ENCODE results near the gene INPP4B. TPM values are rescaled to one million over a fixed set of nuclear protein-coding genes. Genes with fewer than 3 reads are reported as not detected.

The INPP4B gene
- total RNA-seq, 1 donor from 2014 or later: 12.0 TPM

DNA sequence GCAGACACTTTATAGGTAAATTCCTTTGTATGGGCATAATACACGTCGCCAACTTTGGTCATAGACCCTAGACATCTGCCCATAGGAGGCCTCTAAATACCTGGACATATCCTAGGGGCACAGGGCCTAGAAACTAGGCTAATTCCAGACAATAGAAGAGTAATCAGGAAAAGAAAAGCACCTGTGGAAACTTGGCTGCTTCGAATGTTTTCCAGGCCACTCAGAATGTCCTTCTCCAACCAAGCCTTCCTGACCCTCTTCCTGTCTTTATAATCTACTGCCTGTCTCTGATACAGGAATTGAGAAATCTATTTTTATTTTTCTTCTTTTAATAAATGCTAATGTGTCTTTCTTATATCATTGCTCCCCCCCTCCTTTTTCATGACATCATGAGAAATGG is 716.6 kb downstream of the INPP4B start:
- TF ChIP-seq, protein P1, sequence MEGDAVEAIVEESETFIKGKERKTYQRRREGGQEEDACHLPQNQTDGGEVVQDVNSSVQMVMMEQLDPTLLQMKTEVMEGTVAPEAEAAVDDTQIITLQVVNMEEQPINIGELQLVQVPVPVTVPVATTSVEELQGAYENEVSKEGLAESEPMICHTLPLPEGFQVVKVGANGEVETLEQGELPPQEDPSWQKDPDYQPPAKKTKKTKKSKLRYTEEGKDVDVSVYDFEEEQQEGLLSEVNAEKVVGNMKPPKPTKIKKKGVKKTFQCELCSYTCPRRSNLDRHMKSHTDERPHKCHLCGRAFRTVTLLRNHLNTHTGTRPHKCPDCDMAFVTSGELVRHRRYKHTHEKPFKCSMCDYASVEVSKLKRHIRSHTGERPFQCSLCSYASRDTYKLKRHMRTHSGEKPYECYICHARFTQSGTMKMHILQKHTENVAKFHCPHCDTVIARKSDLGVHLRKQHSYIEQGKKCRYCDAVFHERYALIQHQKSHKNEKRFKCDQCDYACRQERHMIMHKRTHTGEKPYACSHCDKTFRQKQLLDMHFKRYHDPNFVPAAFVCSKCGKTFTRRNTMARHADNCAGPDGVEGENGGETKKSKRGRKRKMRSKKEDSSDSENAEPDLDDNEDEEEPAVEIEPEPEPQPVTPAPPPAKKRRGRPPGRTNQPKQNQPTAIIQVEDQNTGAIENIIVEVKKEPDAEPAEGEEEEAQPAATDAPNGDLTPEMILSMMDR (conservative IDR thresholded peaks at IDR 0.05; ENCODE audit: low read depth, low read length): no peak
- H3K4me3 ChIP-seq (ENCODE audit: low read depth, low read length): no peak overlapping the region
- no peak for DNase-seq (ENCODE audit: low read depth)

DNA sequence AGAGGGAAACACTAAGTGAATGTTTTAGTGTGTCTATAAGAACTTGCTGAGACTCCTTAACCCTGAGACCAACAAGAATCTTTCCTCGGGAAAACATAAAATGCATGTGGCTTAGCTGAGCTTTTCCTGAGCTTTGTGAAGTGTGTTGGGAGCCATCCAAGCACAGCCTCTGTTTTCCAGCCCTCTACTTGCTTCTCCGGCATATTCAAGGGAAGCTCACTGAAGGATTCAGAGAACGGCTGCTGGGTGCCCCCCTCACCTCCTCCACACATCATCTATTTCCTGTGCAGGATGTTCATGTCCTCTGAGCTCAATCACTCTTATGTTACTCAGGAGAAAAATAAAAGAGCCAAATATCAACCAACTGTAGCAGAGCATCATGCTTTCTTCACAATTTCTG is 717.6 kb downstream of the INPP4B start:
- TF ChIP-seq, protein P1 (conservative IDR thresholded peaks at IDR 0.05; ENCODE audit: low read depth, low read length): no peak
- DNase-seq (ENCODE audit: low read depth): no peak
- no peak overlapping the region for H3K4me3 ChIP-seq (ENCODE audit: low read depth, low read length)

DNA sequence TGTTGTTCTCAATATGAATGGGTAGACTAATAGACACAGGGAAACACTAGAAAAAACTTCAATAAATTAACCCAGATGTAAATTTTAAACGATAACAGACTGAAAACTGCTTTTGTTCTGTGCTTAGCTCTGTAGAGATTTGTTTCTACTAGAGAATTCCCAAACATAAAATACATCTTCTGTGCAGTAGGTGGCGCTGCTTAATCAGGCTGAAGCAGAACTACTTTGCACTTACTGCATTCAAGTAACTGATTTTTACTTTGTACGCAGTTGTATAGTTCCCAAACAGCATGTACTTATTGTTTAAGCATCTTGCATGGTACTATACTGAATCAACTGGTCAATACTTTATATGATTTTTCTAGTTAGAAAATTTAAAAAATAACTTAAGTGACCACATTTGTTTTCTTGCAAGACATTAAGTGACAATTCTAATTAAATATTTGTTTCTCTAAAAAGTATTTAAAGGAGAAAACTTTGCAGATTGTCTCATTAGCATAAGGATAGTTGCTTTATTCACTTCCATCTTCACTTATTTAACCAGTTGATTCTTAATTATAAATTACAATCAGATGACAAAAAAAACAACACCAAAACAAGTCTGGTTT is 719.1 kb downstream of the INPP4B start:
- DNase-seq (ENCODE audit: low read depth): no peak
- no peak overlapping the region for H3K4me3 ChIP-seq (ENCODE audit: low read depth, low read length)
- TF ChIP-seq, protein P1 (conservative IDR thresholded peaks at IDR 0.05; ENCODE audit: low read depth, low read length): peak; percentile 86

DNA sequence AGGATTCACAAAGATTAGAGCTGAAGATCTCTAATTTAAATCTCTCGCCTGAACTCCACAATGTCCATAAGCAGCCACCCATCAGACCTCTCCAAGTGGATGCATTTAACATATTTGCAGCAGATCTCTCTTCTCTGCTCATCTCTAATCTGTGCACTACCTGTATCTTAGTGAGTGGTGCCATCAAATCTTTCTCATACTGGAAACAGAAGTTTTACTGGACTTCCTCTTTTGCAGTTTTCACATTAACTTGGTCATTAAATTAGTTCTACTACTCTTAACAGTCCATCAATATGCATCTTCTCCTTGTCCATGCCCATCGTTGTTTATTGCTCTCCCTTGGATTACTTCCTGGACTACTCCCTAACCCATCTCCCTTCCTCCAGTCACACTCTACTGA is 721.2 kb downstream of the INPP4B start:
- TF ChIP-seq, protein P1 (conservative IDR thresholded peaks at IDR 0.05; ENCODE audit: low read depth, low read length): no peak
- no peak for DNase-seq (ENCODE audit: low read depth)
- no peak overlapping the region for H3K4me3 ChIP-seq (ENCODE audit: low read depth, low read length)

DNA sequence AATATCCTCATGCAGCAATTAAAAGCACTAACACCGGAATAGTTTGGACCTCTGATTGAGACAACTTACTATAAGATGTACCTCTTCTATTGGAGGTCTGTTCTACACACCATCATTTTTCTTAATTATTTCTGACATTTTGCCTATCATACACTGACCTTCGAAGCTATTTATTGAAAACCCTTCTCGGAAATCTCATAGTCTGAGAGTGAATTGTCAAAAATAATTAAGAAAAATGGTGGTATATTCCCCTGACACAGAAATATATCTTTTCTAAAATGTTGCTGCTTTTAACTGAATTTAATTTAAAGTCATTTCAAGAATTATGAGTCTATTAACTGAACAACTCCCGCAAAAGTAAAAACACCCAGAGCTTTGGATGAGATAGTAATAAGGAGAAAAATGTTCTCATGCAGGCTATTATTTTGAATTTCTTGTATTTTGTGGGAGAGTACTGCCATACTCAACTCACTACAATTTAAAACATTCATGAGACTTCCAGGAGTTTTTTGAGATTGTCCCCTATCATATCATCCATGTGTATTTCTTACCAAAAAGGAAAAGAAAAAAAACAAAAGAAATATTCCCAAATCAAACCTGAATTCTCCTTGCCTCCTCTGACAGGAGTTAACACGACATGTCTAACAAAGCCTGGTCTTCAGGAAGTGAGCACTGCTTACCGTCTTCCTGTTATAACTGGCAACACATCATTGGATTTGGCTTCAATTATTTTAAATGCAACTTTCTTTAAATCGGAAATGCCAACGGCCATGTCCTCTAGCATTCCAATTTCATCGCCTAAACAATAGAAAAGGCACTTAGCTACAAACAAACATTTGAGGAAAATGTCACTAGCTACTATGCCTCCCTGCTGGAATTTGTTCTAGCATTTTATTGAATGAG is 724.4 kb downstream of the INPP4B start:
- TF ChIP-seq, protein P1 (conservative IDR thresholded peaks at IDR 0.05; ENCODE audit: low read depth, low read length): no peak
- no peak overlapping the region for H3K4me3 ChIP-seq (ENCODE audit: low read depth, low read length)
- no peak for DNase-seq (ENCODE audit: low read depth)

DNA sequence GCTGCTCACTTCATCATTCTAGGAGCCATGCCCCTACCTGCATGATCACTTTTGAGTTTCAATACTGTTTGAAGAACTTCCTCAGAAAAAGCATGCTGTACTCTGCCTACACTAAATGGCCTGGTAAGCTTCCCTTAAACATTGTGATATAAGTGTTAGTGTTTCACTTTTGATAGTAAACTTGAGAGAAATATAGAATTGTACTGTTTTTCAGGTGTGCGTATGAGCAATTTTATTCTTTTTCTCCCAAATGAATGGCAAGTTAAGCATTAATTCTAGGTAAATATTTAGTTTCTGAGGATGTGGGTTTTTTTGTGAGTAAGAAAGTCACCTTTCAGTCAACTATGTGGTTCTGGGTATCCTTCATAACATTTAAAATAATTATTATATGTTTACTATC is 725.2 kb downstream of the INPP4B start:
- DNase-seq (ENCODE audit: low read depth): no peak
- no peak overlapping the region for H3K4me3 ChIP-seq (ENCODE audit: low read depth, low read length)
- TF ChIP-seq, protein P1 (conservative IDR thresholded peaks at IDR 0.05; ENCODE audit: low read depth, low read length): no peak

Measured in epithelial cell of proximal tubule (primary cell).